T-helper 22 cell (primary cell): ENCODE measurements around the gene CFAP126.
"Not testable (repeated sequence)": the region's sequence is repeated elsewhere in the genome, so short reads cannot be mapped to it uniquely, and the experiment has no call there.

Experiments
- DNase-seq: peaks from one replicate; pipeline ENCODE4 v3.0.0-alpha.2; 2020; ENCODE audit warnings: low read depth

Gene CFAP126

DNA sequence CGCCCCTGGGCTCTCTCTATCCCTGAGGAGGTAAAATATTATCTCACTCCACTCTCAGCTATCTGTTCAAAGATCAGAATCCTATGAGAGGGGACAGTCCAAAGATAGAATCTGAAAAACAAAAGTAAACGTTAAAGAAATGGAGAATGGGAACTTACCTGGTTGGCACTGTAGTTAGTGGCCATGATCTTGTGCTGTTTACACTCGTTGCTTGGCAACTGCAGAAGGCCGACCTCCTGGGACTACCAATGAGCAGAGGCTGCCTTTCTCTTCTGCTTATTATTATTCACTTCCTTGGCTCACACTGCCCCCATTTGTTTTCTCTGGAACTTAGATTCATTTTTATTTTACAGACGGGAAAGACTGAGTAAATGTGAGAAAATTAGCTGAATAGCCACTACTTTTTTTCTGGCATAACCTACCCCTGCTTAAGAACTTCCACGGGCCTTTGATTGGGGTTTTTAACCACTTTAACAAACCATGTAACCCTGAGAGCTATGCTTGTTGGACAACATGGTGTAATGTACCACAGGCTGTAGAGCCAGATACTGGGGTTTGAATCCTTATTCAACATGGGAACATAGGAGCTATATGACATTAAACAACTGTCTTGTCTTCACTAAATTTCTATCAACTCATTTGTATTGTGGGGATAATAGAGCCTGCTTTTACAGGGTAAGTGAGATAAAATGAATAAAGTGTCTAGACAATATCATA is at the start of gene CFAP126:
CFAP126 (minus strand) TSS at position 193 of the 717 bp plus-strand sequence; CDS start at position 185, 8 bp downstream.
- DNase-seq: peak; percentile 48

DNA sequence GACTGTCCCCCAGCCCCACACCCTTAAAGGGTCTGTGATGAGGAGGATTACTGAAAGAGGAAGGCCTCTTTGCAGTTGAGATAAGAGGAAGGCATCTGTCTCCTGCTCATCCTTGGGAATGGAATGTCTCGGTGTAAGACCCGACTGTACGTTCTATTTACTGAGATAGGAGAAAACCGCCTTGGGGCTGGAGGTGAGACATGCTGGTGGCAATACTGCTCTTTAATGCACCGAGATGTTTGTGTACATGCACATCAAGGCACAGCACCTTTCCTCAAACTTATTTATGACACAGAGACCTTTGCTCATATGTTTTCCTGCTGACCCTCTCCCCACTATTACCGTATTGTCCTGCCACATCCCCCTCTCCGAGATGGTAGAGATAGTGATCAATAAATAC is 45.4 kb upstream of the CFAP126 start:
- DNase-seq: not testable (repeated sequence)

DNA sequence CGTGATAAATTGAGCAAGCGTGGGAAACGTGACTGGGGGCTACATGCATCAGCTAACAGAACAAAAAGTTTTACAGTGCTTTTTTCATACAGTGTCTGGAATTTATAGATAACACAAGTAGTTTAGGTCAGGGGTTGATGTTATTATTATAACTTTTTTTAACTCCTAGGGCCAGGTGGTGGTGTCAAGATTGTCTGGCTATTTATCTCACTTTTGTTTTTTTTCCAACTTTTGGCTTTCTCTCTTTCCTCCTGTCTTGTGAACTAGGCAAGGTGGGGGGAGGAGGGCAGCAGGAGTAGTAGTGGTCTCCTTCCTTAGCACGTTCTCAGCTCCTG is 42.9 kb upstream of the CFAP126 start:
- DNase-seq: not testable (repeated sequence)

- not testable (repeated sequence) for DNase-seq
Measured at GRCh38 chr1:161409848-161410635, 42.4 kb upstream of the CFAP126 start.

- no peak for DNase-seq
Measured at GRCh38 chr1:161408429-161409052, 40.9 kb upstream of the CFAP126 start.

GRCh38 chr1:161407451-161407985 is 39.8 kb upstream of the CFAP126 start:
- DNase-seq: no peak

DNA sequence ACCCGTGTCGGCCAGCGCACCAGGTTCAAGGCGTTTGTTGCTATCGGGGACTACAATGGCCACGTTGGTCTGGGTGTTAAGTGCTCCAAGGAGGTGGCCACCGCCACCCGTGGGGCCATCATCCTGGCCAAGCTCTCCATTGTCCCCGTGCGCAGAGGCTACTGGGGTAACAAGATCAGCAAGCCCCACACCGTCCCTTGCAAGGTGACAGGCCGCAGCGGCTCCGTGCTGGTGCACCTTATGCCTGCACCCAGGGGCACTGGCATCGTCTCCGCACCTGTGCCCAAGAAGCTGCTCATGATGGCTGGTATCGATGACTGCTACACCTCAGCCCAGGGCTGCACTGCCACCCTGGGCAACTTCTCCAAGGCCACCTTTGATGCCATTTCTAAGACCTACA is 38.9 kb upstream of the CFAP126 start:
- DNase-seq: not testable (repeated sequence)

DNA sequence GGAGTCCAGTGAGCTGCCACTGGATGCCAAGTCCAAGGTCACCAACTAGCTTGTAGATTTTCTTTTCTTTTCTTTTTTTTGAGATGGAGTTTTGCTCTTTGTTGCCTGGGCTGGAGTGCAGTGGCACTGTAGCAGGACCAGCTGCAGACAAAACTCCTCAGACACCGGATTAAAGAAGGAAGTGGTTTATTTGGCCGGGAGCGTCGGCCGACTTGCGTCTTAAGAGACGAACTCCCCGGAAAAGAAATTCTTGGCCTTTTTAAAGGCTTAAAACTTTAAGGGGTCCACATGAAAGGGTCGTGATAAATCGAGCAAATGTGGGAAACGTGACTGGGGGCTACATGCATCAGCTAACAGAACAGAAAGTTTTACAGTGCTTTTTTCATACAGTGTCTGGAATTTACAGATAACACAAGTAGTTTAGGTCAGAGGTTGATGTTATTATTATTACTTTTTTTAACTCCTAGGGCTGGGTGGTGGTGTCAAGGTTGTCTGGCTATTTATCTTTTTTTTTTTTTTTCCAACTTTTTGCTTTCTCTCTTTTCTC is 36.4 kb upstream of the CFAP126 start:
- DNase-seq: no peak

DNA sequence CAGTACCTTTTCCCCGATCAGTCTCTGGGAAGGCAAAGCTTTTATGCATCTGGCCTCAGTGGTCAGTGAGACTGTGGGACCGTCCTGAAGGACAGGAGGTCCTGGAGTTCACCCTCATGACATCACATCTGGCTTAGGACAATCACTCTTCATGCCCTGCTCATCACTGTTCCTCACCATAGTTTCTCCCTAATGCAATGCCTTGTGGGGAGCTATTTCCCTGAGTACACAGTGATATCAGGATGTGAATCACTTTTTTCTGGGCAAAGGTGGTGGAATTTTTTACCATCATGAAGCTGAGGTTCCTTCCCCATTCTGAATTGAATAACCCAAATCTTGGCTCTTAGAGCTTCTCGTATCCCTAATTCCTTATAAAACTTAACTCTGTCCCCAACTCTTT is 34.8 kb upstream of the CFAP126 start:
- DNase-seq: no peak

- peak; percentile 83 for DNase-seq
Measured at GRCh38 chr1:161399257-161399998, 31.8 kb upstream of the CFAP126 start.

GRCh38 chr1:161398900-161399256 is 31.2 kb upstream of the CFAP126 start:
- DNase-seq: no peak

GRCh38 chr1:161397038-161397437 is 29.4 kb upstream of the CFAP126 start:
- DNase-seq: not testable (repeated sequence)

DNA sequence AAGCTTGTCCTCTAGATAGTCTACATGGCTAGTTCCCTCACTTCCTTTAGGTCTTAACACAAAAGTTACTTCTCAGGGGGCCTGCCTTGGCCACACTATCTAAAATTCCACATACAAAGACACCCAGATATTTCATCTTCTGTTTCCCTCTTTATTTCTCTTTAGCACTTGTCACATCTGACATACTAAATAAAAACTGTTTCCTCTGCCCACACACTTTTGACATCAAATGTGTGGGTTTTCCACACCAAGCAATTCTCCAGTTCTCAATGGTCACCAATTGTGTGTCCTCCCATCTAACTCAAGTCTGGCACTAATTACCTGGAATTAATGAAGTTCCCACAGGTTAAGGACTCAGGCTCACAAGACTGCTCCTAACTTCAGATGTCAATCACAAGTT is 25.5 kb upstream of the CFAP126 start:
- DNase-seq: no peak

GRCh38 chr1:161391611-161392010 is 23.9 kb upstream of the CFAP126 start:
- no peak for DNase-seq

- DNase-seq: not testable (repeated sequence)
Measured at GRCh38 chr1:161391136-161391535, 23.5 kb upstream of the CFAP126 start.

DNA sequence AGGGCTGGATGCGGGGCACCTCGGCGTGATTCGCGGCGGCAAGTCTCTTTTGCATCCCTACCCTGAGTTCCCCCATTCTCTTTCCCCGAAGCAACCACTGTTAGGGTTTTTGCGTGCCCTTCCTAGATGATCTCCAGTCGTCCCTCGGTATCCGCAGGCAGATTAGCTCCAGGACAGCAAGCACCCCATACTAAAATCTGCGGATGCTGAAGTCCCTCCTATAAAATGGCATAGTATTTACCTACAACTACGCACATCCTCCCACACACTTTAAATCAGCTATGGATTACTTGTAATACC is 22.8 kb upstream of the CFAP126 start:
- DNase-seq: no peak

- DNase-seq: peak; percentile 90
Measured at GRCh38 chr1:161389691-161390558, 22.2 kb upstream of the CFAP126 start.

DNA sequence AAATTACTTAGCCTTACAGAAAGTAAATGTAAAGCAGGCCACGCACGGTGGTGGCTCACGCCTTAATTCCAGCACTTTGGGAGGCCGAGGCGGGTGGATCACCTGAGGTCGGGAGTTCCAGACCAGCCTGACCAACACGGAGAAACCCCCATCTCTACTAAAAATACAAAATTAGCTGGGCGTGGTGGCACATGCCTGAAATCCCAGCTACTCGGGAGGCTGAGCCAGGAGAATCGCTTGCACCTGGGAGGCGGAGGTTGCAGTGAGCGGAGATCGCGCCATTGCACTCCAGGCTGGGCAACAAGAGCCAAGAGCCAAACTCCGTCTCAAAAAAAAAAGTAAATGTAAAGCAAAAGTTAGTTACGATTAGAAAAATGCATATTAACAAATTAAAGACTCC is 21.5 kb upstream of the CFAP126 start:
- DNase-seq: not testable (repeated sequence)

DNA sequence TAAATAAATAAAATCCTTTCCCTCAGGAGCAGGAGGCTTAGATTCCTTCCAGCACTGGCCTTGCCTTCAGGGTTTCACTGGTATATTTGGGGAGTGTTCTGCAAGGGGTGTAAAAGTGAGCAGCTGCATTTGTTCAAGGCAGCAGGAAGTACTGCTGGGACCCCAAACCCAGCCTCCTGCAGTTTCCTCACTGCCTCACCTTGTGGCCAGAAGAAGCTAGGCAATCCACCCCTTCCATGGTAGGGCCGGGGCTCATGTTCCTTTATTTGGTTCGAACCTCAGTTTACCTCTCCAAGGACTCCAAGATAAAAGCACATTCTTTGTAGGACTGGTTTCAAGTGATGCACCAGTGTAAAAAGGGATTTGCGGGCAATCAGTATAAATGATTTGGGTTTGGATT is 21.0 kb upstream of the CFAP126 start:
- DNase-seq: no peak

GRCh38 chr1:161382214-161383019 is 14.7 kb upstream of the CFAP126 start:
- DNase-seq: no peak
